Keratinocyte (primary cell): ENCODE data around the gene RHPN2. TPM values are rescaled to one million over a fixed set of nuclear protein-coding genes. Genes with fewer than 3 reads are reported as not detected.

Source experiments
- DNase-seq: peaks from one replicate; pipeline ENCODE4 v3.0.0-alpha.2; 2011; ENCODE audit warnings: low read depth, missing footprints, low spot score
- FAIRE-seq: peaks from 2 replicates; lab custom pipeline; 2011; peaks lifted over from hg19 to GRCh38; lab: Jason Lieb, UNC
- H2AFZ ChIP-seq: 2 replicates; pipeline ENCODE4 v1.6.0; 2012; ENCODE audit warnings: low read length, control low read depth, inconsistent platforms; ENCODE audit not compliant: control insufficient read depth
- H3K27ac ChIP-seq: 2 replicates; pipeline ENCODE4 v1.5.1; 2011; ENCODE audit warnings: low read length; ENCODE audit not compliant: control insufficient read depth, insufficient read depth
- H3K27me3 ChIP-seq: 3 replicates; pipeline ENCODE4 v1.6.0; 2011; ENCODE audit warnings: low read length; ENCODE audit not compliant: control insufficient read depth, insufficient read depth; ENCODE audit errors: extremely low read depth
- H3K36me3 ChIP-seq, 2 experiments: 2 replicates in 1 of 2; 3 replicates in 1 of 2; pipeline ENCODE4 v1.5.1; 2011; ENCODE audit warnings: low read length in 2 of 2, mild to moderate bottlenecking in 1 of 2; ENCODE audit not compliant: control insufficient read depth in 2 of 2, insufficient read depth in 2 of 2; ENCODE audit errors: extremely low read depth in 1 of 2
- H3K4me1 ChIP-seq: 3 replicates; pipeline ENCODE4 v1.5.1; 2011; ENCODE audit warnings: low read length; ENCODE audit not compliant: control insufficient read depth, insufficient read depth; ENCODE audit errors: extremely low read depth
- H3K4me2 ChIP-seq: 3 replicates; pipeline ENCODE4 v1.6.0; 2011; ENCODE audit warnings: low read depth, low read length; ENCODE audit not compliant: control insufficient read depth, insufficient read depth; ENCODE audit errors: extremely low read depth
- H3K4me3 ChIP-seq, 3 experiments: fragments of 200-600 bp in 1 of 3; sonication (generic) in 1 of 3; 2 replicates in 2 of 3; 3 replicates in 1 of 3; pipeline ENCODE4 v1.5.1; 2011 to 2016; ENCODE audit warnings: low read length in 3 of 3, mild to moderate bottlenecking in 3 of 3, control low read depth in 2 of 3, inconsistent platforms in 1 of 3, low read depth in 1 of 3, mixed read lengths in 1 of 3, mixed run types in 1 of 3, moderate library complexity in 1 of 3; ENCODE audit not compliant: control insufficient read depth in 2 of 3, insufficient read depth in 2 of 3; ENCODE audit errors: extremely low read depth in 1 of 3
- H3K79me2 ChIP-seq: 2 replicates; pipeline ENCODE4 v1.6.0; 2012; ENCODE audit warnings: low read length; ENCODE audit not compliant: control insufficient read depth, insufficient read depth
- H3K9ac ChIP-seq: 3 replicates; pipeline ENCODE4 v1.6.0; 2011; ENCODE audit warnings: low read length; ENCODE audit not compliant: control insufficient read depth, insufficient read depth; ENCODE audit errors: extremely low read depth
- H3K9me1 ChIP-seq: 3 replicates; pipeline ENCODE4 v1.6.0; 2011; ENCODE audit warnings: low read length; ENCODE audit not compliant: control insufficient read depth, insufficient read depth; ENCODE audit errors: extremely low read depth
- H3K9me3 ChIP-seq: 2 replicates; pipeline ENCODE4 v1.5.1; 2012; ENCODE audit warnings: low read depth, low read length; ENCODE audit not compliant: control insufficient read depth
- H4K20me1 ChIP-seq: 3 replicates; pipeline ENCODE4 v1.6.0; 2011; ENCODE audit warnings: low read length; ENCODE audit not compliant: control insufficient read depth, insufficient read depth; ENCODE audit errors: extremely low read depth
- EZH2 ChIP-seq: IDR thresholded peaks from one replicate; pipeline ENCODE4 v1.6.1; 2012; ENCODE audit warnings: inconsistent platforms, mild to moderate bottlenecking, low read length, moderate library complexity
- dilution Hi-C: fragments of 300-500 bp; cut with MboI; formaldehyde crosslinking; loops from one replicate; pipeline ENCODE4 v1.7.0; 2020; ENCODE audit warnings: low sequenced_read_pairs; ENCODE audit not compliant: extremely low pct_ligation_motif_present
- polyA plus RNA-seq, 5 experiments: library from polyadenylated mRNA; depleted of rRNA in 3 of 5; stranded (reverse) in 3 of 5; stranded (forward) in 1 of 5; unstranded in 1 of 5; fragments of >200 nt; gene quantifications; 1 replicate in 1 of 5; 2 replicates in 3 of 5; 3 replicates in 1 of 5; pipeline versions ENCODE4 v1.2.1 to v1.2.3, GENCODE V29; 2011 to 2012; ENCODE audit warnings: missing spikeins in 2 of 5, low read depth in 1 of 5, low replicate concordance in 1 of 5
- TF ChIP-seq, protein P1 (sequence below), 3 experiments: IDR thresholded peaks in 1 of 3; conservative IDR thresholded peaks in 1 of 3; optimal IDR thresholded peaks in 1 of 3; 2 replicates in 2 of 3; 3 replicates in 1 of 3; pipeline versions ENCODE3 to v1.5.1; 2011; ENCODE audit warnings: low read length in 3 of 3, mild to moderate bottlenecking in 3 of 3, moderate library complexity in 2 of 3, control low read depth in 1 of 3, inconsistent platforms in 1 of 3; ENCODE audit not compliant: insufficient read depth in 2 of 3; ENCODE audit errors: extremely low read depth in 1 of 3

The RHPN2 gene
- polyA plus RNA-seq, 1 donor (not counting 4 experiments of a cell fraction or from before 2014, with no cell fraction given), result 6.6 TPM

DNA sequence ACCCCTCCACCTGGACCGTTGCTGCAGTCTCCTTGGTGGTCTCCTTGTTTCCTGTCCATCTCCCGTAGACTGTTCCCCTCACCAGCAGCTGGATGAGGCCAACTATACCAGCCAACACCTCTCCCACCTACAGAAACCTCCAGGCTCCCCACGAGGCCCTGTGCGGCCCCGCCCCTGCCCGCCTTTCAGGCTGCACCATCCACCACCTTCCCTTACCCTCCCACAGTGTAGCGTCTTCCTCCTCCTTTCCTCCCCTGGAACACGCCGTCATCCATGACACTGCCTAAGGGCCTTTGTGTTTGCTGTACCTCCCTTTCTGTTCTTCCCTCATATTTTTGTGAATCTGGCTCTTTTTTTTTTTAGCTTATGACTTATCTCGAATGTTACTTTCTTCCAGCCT, 43.5 kb upstream of the RHPN2 start:
- dilution Hi-C loops, result no loop called here
- no peaks in the 10 kb centered on the region for H3K9me1 ChIP-seq
- H3K4me1 ChIP-seq, result no peaks in the 10 kb centered on the region
- no peak for DNase-seq
- H3K9me3 ChIP-seq, result no peaks in the 10 kb centered on the region
- H3K27me3 ChIP-seq, result no peaks in the 10 kb centered on the region
- no peak overlapping the region for H2AFZ ChIP-seq
- H3K4me2 ChIP-seq, result no peak overlapping the region
- H3K27ac ChIP-seq, result no peak overlapping the region
- peaks cover 14 to 16% of the 10 kb centered on the region in 2 experiments for H3K36me3 ChIP-seq
- H3K79me2 ChIP-seq, result no peaks in the 10 kb centered on the region
- H4K20me1 ChIP-seq, result no peaks in the 10 kb centered on the region
- no peak overlapping the region for H3K4me3 ChIP-seq
- no peak for FAIRE-seq
- H3K9ac ChIP-seq, result no peak overlapping the region
- TF ChIP-seq EZH2, result no peak
- TF ChIP-seq, protein P1, sequence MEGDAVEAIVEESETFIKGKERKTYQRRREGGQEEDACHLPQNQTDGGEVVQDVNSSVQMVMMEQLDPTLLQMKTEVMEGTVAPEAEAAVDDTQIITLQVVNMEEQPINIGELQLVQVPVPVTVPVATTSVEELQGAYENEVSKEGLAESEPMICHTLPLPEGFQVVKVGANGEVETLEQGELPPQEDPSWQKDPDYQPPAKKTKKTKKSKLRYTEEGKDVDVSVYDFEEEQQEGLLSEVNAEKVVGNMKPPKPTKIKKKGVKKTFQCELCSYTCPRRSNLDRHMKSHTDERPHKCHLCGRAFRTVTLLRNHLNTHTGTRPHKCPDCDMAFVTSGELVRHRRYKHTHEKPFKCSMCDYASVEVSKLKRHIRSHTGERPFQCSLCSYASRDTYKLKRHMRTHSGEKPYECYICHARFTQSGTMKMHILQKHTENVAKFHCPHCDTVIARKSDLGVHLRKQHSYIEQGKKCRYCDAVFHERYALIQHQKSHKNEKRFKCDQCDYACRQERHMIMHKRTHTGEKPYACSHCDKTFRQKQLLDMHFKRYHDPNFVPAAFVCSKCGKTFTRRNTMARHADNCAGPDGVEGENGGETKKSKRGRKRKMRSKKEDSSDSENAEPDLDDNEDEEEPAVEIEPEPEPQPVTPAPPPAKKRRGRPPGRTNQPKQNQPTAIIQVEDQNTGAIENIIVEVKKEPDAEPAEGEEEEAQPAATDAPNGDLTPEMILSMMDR (optimal IDR thresholded peaks at IDR 0.05 in 1 of 3, IDR thresholded peaks at IDR 0.05 in 1 of 3, conservative IDR thresholded peaks at IDR 0.05 in 1 of 3; ENCODE audit: extremely low read depth in 1 of 3, insufficient read depth in 2 of 3, low read length in 3 of 3), result no peak

DNA sequence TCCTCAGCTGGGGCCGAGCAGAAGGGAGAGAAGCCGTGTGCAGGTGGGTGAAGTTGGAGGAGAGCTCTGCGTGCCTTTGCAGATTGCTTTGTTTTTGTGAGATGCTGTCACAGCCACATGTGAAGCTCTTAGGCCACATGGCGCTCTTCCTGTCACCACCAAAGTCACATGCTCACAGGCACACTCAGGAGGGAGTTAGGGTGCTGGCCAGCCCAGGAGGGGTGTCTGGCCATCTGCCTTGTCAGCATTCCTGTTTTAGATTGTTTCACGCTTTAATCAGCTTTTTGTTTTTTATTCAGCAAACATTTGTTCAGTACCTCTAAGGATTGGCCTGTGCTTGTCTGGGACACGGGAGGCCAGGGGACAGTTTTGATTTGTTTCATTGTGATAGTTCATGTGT, 38.2 kb upstream of the RHPN2 start:
- peaks cover 11 to 32% of the 10 kb centered on the region in 2 experiments for H3K36me3 ChIP-seq
- no peak overlapping the region for H3K27ac ChIP-seq
- H4K20me1 ChIP-seq, result no peaks in the 10 kb centered on the region
- FAIRE-seq, result no peak
- no peak overlapping the region for H3K9ac ChIP-seq
- DNase-seq, result no peak
- H3K9me3 ChIP-seq, result no peaks in the 10 kb centered on the region
- no peaks in the 10 kb centered on the region for H3K79me2 ChIP-seq
- H3K4me2 ChIP-seq, result no peak overlapping the region
- H2AFZ ChIP-seq, result no peak overlapping the region
- H3K4me1 ChIP-seq, result peaks cover 3% of the 10 kb centered on the region
- no peaks in the 10 kb centered on the region for H3K27me3 ChIP-seq
- dilution Hi-C loops, result no loop called here
- no peak overlapping the region for H3K4me3 ChIP-seq
- TF ChIP-seq, protein P1 (optimal IDR thresholded peaks at IDR 0.05 in 1 of 3, IDR thresholded peaks at IDR 0.05 in 1 of 3, conservative IDR thresholded peaks at IDR 0.05 in 1 of 3; ENCODE audit: extremely low read depth in 1 of 3, insufficient read depth in 2 of 3, low read length in 3 of 3), result no peak
- no peak for TF ChIP-seq EZH2
- H3K9me1 ChIP-seq, result no peaks in the 10 kb centered on the region
